Liver (tissue), 9 donors: ENCODE data around the gene PPP4R1. TPM values are rescaled to one million over a fixed set of nuclear protein-coding genes. Genes with fewer than 3 reads are reported as not detected.

ENCODE experiments used
- DNase-seq: peaks from one replicate; pipeline ENCODE4 v3.0.0-alpha.2; 2017; ENCODE audit warnings: low spot score
- H3K27ac ChIP-seq, 2 donors: one replicate each; pipeline ENCODE4 v1.7.0; 2013; ENCODE audit warnings: inconsistent platforms in 2 of 2, low read length in 2 of 2, control low read depth in 1 of 2, low read depth in 1 of 2, mild to moderate bottlenecking in 1 of 2
- H3K27me3 ChIP-seq, 4 donors: one replicate each; pipeline versions ENCODE4 v1.6.1 to v1.7.0; 2013; ENCODE audit warnings: low read length in 3 of 4, inconsistent platforms in 1 of 4, mild to moderate bottlenecking in 1 of 4, moderate library complexity in 1 of 4; ENCODE audit not compliant: control insufficient read depth in 4 of 4, insufficient read depth in 4 of 4
- H3K36me3 ChIP-seq, 4 donors: one replicate each; pipeline versions ENCODE4 v1.6.1 to v1.7.0; 2013; ENCODE audit warnings: low read length in 3 of 4, mild to moderate bottlenecking in 3 of 4, low read depth in 1 of 4, moderate library complexity in 1 of 4; ENCODE audit not compliant: control insufficient read depth in 4 of 4, insufficient read depth in 3 of 4
- H3K4me1 ChIP-seq, 4 donors: one replicate each; pipeline versions ENCODE4 v1.6.1 to v1.7.0; 2013; ENCODE audit warnings: low read length in 3 of 4, mild to moderate bottlenecking in 3 of 4, moderate library complexity in 1 of 4; ENCODE audit not compliant: control insufficient read depth in 4 of 4, insufficient read depth in 4 of 4
- H3K4me3 ChIP-seq, 3 donors: one replicate each; pipeline versions ENCODE4 v1.6.1 to v1.7.0; 2013; ENCODE audit warnings: low read length in 3 of 3, control low read depth in 1 of 3, low read depth in 1 of 3, mild to moderate bottlenecking in 1 of 3
- H3K9ac ChIP-seq, 2 donors: one replicate each; pipeline ENCODE4 v1.7.0; 2013; ENCODE audit warnings: low read length in 2 of 2, mild to moderate bottlenecking in 2 of 2, moderate library complexity in 2 of 2, control low read depth in 1 of 2, low read depth in 1 of 2
- H3K9me3 ChIP-seq, 4 donors: one replicate each; pipeline versions ENCODE4 v1.6.1 to v1.7.0; 2013; ENCODE audit warnings: low read length in 3 of 4; ENCODE audit not compliant: control insufficient read depth in 4 of 4
- EGR1 ChIP-seq, 2 donors: IDR thresholded peaks; 2 replicates each; pipeline ENCODE4 v1.6.1; 2016 to 2018; ENCODE audit warnings: antibody characterized with exemption in 2 of 2, low read depth in 2 of 2
- FOXA1 ChIP-seq: IDR thresholded peaks from 2 replicates; pipeline ENCODE4 v1.6.1; 2016; ENCODE audit warnings: antibody characterized with exemption
- FOXA2 ChIP-seq: IDR thresholded peaks from 2 replicates; pipeline ENCODE4 v1.6.1; 2016; ENCODE audit warnings: antibody characterized with exemption
- GABPA ChIP-seq, 2 donors: IDR thresholded peaks in 1 of 2; conservative IDR thresholded peaks in 1 of 2; 2 replicates each; pipeline ENCODE4 v1.6.1; 2016; ENCODE audit warnings: antibody characterized with exemption in 2 of 2, mild to moderate bottlenecking in 1 of 2, moderate library complexity in 1 of 2
- HNF4A ChIP-seq, 2 donors: conservative IDR thresholded peaks; 2 replicates each; pipeline ENCODE4 v1.6.1; 2016; ENCODE audit warnings: antibody characterized with exemption in 2 of 2, mild to moderate bottlenecking in 2 of 2
- HNF4G ChIP-seq: IDR thresholded peaks from 2 replicates; pipeline ENCODE4 v1.6.1; 2016; ENCODE audit warnings: antibody characterized with exemption
- JUND ChIP-seq, 2 donors: IDR thresholded peaks; 2 replicates each; pipeline ENCODE4 v1.6.1; 2016; ENCODE audit warnings: antibody characterized with exemption in 2 of 2
- NR2F2 ChIP-seq: IDR thresholded peaks from 2 replicates; pipeline ENCODE4 v1.6.1; 2016; ENCODE audit warnings: antibody characterized with exemption
- RAD21 ChIP-seq, 2 donors: IDR thresholded peaks; 2 replicates each; pipeline ENCODE4 v1.6.1; 2016; ENCODE audit warnings: antibody characterized with exemption in 2 of 2, mild to moderate bottlenecking in 2 of 2
- RXRA ChIP-seq, 2 donors: IDR thresholded peaks; 2 replicates each; pipeline ENCODE4 v1.6.1; 2017 to 2018; ENCODE audit warnings: antibody characterized with exemption in 2 of 2, mild to moderate bottlenecking in 1 of 2
- SP1 ChIP-seq: IDR thresholded peaks from 2 replicates; pipeline ENCODE4 v1.6.1; 2018; ENCODE audit warnings: antibody characterized with exemption, mild to moderate bottlenecking
- TAF1 ChIP-seq: conservative IDR thresholded peaks from 2 replicates; pipeline ENCODE4 v1.6.1; 2016; ENCODE audit warnings: antibody characterized with exemption, mild to moderate bottlenecking
- YY1 ChIP-seq: IDR thresholded peaks from 2 replicates; pipeline ENCODE4 v1.6.1; 2016; ENCODE audit warnings: antibody characterized with exemption, mild to moderate bottlenecking
- WGBS: extraction: QIAGEN DNeasy Blood & Tissue Kit; methylation state at CpG from one replicate; pipeline ENCODE4 v1.1.7; 2013; 5-methylcytosine and 5-hydroxymethylcytosine counted together
- polyA plus RNA-seq, 2 donors: library from polyadenylated mRNA; stranded (reverse) in 1 of 2; unstranded in 1 of 2; fragments of 200-250 nt in 1 of 2; fragments of >200 nt in 1 of 2; fragmentation: Nextera tagmentation in 1 of 2; extraction: Ambion mirVana in 1 of 2; gene quantifications; one replicate each; pipeline versions ENCODE4 v1.2.1 to v1.2.3, GENCODE V29; 2013 to 2015
- total RNA-seq, 2 donors: library from RNA; depleted of rRNA; stranded (reverse); fragments of >200 nt; gene quantifications; one replicate each; pipeline ENCODE4 v1.2.3, GENCODE V29; 2014
- TF ChIP-seq, protein P1 (sequence below): IDR thresholded peaks from 2 replicates; pipeline ENCODE4 v1.6.1; 2016; ENCODE audit warnings: antibody characterized with exemption
- TF ChIP-seq, protein P2 (sequence below): IDR thresholded peaks from 2 replicates; pipeline ENCODE4 v1.6.1; 2016; ENCODE audit warnings: antibody characterized with exemption, mild to moderate bottlenecking
- TF ChIP-seq, protein P3 (sequence below): IDR thresholded peaks from 2 replicates; pipeline ENCODE4 v1.6.1; 2016; ENCODE audit warnings: antibody characterized with exemption
- TF ChIP-seq, protein P4 (sequence below): fragments of 150-350 bp; IDR thresholded peaks from 2 replicates; pipeline ENCODE4 v1.5.1; 2017; ENCODE audit warnings: improper control_type of control experiment, low read depth, low read length; ENCODE audit not compliant: missing input control
- TF ChIP-seq, protein P5 (sequence below): IDR thresholded peaks from 2 replicates; pipeline ENCODE4 v1.6.1; 2016; ENCODE audit warnings: antibody characterized with exemption
- donor health status: healthy.
- donor health status: healthy.
- donor health status: healthy.
- donor health status: healthy.
- donor health status: healthy.

PPP4R1 gene
- total and polyA plus RNA-seq, 4 donors, result 11.7 to 50.8 (median 22.8) TPM

DNA sequence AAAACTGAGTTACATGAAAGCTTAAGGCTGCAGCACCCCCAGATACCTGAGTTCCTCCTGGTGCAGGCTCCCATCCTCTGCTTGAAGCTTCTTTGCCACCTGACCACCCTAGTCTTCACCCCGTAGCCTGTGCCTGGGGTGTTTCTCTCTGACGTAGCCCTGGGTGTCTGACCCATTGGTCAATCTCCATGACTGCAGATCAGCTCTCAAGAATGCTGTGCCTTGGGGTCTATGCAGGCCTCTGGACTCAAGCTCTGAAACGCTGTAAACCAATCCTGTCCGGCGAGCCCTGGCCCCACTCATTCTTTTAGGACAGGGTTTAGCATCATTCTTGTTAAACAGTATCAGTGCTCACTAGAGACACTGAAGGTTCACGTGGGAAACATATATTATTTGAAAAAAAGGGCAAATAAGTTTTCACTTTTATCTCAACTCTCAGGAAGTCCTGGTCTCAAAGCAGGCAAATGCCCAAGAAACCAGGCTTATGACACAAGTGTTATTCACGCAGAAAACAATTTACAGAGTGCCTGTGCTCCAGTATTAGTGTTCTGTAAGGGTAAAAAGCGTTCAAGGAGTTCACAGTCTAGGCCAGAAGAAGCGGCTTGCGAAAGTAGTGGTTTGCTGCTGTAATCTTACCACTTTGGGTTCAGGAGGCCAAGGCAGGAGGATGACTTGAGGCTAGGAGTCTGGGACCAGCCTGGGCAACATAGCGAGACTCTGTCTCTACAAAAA is 22.8 kb upstream of the PPP4R1 start:
- TF ChIP-seq, protein P1, sequence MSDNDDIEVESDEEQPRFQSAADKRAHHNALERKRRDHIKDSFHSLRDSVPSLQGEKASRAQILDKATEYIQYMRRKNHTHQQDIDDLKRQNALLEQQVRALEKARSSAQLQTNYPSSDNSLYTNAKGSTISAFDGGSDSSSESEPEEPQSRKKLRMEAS, result no peak
- no peak for TF ChIP-seq RAD21 (IDR thresholded peaks at IDR 0.05)
- TF ChIP-seq FOXA2, result no peak
- TF ChIP-seq HNF4A (conservative IDR thresholded peaks at IDR 0.05), result no peak
- TF ChIP-seq, protein P2, sequence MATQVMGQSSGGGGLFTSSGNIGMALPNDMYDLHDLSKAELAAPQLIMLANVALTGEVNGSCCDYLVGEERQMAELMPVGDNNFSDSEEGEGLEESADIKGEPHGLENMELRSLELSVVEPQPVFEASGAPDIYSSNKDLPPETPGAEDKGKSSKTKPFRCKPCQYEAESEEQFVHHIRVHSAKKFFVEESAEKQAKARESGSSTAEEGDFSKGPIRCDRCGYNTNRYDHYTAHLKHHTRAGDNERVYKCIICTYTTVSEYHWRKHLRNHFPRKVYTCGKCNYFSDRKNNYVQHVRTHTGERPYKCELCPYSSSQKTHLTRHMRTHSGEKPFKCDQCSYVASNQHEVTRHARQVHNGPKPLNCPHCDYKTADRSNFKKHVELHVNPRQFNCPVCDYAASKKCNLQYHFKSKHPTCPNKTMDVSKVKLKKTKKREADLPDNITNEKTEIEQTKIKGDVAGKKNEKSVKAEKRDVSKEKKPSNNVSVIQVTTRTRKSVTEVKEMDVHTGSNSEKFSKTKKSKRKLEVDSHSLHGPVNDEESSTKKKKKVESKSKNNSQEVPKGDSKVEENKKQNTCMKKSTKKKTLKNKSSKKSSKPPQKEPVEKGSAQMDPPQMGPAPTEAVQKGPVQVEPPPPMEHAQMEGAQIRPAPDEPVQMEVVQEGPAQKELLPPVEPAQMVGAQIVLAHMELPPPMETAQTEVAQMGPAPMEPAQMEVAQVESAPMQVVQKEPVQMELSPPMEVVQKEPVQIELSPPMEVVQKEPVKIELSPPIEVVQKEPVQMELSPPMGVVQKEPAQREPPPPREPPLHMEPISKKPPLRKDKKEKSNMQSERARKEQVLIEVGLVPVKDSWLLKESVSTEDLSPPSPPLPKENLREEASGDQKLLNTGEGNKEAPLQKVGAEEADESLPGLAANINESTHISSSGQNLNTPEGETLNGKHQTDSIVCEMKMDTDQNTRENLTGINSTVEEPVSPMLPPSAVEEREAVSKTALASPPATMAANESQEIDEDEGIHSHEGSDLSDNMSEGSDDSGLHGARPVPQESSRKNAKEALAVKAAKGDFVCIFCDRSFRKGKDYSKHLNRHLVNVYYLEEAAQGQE, result no peak
- no peak for TF ChIP-seq YY1
- TF ChIP-seq, protein P3, sequence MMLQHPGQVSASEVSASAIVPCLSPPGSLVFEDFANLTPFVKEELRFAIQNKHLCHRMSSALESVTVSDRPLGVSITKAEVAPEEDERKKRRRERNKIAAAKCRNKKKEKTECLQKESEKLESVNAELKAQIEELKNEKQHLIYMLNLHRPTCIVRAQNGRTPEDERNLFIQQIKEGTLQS, result no peak
- no peaks in the 10 kb centered on the region for H3K27me3 ChIP-seq
- no peak overlapping the region for H3K4me3 ChIP-seq
- no peak overlapping the region for H3K27ac ChIP-seq
- H3K4me1 ChIP-seq, result no peaks in the 10 kb centered on the region
- whole genome bisulfite sequencing, result 89% methylated on average over 11 of the region's 11 CpGs
- no peak overlapping the region for H3K9ac ChIP-seq
- H3K36me3 ChIP-seq, result no peaks in the 10 kb centered on the region
- DNase-seq, result no peak
- no peaks in the 10 kb centered on the region for H3K9me3 ChIP-seq

DNA sequence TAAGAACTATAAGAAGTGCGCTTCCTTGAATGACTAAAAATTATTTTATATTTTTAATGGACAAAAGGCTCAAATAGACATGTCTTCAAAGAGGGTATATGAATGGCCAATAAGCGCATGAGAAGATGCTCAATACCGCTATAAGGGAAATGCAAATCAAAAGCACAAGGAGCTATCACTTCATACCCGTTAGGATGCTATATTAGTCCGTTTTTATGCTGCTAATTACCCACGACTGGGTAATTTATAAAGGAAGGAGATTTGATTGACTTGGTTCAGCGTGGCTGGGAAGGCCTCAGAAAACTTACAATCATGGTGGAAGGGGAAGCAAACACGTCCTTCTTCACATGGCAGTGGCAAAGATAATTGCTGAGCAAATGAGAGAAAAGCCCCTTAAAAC is 20.5 kb upstream of the PPP4R1 start:
- no peak for DNase-seq
- Histone ChIP-seq H3K36me3 (no peaks in the 10 kb centered on the region), H3K27ac (no peak overlapping the region), H3K27me3 (no peaks in the 10 kb centered on the region), H3K4me1 (no peaks in the 10 kb centered on the region), H3K4me3 (no peak overlapping the region), H3K9me3 (no peaks in the 10 kb centered on the region), H3K9ac (no peak overlapping the region)
- WGBS, result 94% methylated on average over 8 of the region's 8 CpGs
- TF ChIP-seq HNF4A (conservative IDR thresholded peaks at IDR 0.05), result no peak
- TF ChIP-seq FOXA2, result no peak
- TF ChIP-seq TAF1, result no peak
- no peak for TF ChIP-seq EGR1 (IDR thresholded peaks at IDR 0.05; ENCODE audit: low read depth in 2 of 2)
- TF ChIP-seq, protein P1, result no peak
- no peak for TF ChIP-seq NR2F2
- TF ChIP-seq RXRA (IDR thresholded peaks at IDR 0.05), result no peak
- no peak for TF ChIP-seq FOXA1
- TF ChIP-seq, protein P4, sequence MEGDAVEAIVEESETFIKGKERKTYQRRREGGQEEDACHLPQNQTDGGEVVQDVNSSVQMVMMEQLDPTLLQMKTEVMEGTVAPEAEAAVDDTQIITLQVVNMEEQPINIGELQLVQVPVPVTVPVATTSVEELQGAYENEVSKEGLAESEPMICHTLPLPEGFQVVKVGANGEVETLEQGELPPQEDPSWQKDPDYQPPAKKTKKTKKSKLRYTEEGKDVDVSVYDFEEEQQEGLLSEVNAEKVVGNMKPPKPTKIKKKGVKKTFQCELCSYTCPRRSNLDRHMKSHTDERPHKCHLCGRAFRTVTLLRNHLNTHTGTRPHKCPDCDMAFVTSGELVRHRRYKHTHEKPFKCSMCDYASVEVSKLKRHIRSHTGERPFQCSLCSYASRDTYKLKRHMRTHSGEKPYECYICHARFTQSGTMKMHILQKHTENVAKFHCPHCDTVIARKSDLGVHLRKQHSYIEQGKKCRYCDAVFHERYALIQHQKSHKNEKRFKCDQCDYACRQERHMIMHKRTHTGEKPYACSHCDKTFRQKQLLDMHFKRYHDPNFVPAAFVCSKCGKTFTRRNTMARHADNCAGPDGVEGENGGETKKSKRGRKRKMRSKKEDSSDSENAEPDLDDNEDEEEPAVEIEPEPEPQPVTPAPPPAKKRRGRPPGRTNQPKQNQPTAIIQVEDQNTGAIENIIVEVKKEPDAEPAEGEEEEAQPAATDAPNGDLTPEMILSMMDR, result no peak
- no peak for TF ChIP-seq HNF4G
- TF ChIP-seq GABPA (IDR thresholded peaks at IDR 0.05 in 1 of 2, conservative IDR thresholded peaks at IDR 0.05 in 1 of 2), result no peak
- no peak for TF ChIP-seq JUND (IDR thresholded peaks at IDR 0.05)
- no peak for TF ChIP-seq SP1
- TF ChIP-seq, protein P5, sequence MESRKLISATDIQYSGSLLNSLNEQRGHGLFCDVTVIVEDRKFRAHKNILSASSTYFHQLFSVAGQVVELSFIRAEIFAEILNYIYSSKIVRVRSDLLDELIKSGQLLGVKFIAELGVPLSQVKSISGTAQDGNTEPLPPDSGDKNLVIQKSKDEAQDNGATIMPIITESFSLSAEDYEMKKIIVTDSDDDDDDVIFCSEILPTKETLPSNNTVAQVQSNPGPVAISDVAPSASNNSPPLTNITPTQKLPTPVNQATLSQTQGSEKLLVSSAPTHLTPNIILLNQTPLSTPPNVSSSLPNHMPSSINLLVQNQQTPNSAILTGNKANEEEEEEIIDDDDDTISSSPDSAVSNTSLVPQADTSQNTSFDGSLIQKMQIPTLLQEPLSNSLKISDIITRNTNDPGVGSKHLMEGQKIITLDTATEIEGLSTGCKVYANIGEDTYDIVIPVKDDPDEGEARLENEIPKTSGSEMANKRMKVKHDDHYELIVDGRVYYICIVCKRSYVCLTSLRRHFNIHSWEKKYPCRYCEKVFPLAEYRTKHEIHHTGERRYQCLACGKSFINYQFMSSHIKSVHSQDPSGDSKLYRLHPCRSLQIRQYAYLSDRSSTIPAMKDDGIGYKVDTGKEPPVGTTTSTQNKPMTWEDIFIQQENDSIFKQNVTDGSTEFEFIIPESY, result no peak
